Pancreas (tissue), 10 donors: ENCODE measurements around the gene TMIE. TPM values are rescaled to one million over a fixed set of nuclear protein-coding genes. Genes with fewer than 3 reads are reported as not detected.

Source experiments
- ATAC-seq, 4 donors: fragments of 200-7000 bp; cut with Tn5 transposase; one replicate each; pipeline versions ENCODE4 v1.8.0 to v1.9.1; 2020; ENCODE audit warnings: mild to moderate bottlenecking in 4 of 4, moderate library complexity in 4 of 4
- DNase-seq, 6 donors: peaks; one replicate each; pipeline ENCODE4 v3.0.0-alpha.2; 2020
- FAIRE-seq: peaks from 2 replicates; lab custom pipeline; 2012; peaks lifted over from hg19 to GRCh38; lab: Jason Lieb, UNC
- H3K27ac ChIP-seq, 4 donors: fragments of 200-600 bp; sonication (generic); 1 replicate in 3 of 4; 2 replicates in 1 of 4; pipeline versions ENCODE4 v1.5.0 to v1.8.0; 2020
- H3K27me3 ChIP-seq, 4 donors: fragments of 200-600 bp; one replicate each; pipeline ENCODE4 v1.8.0; 2021
- H3K36me3 ChIP-seq, 3 donors: fragments of 200-600 bp; sonication (generic) in 1 of 3; one replicate each; pipeline versions ENCODE4 v1.5.0 to v1.8.0; 2020 to 2021
- H3K4me1 ChIP-seq, 3 donors: fragments of 200-600 bp; one replicate each; pipeline ENCODE4 v1.8.0; 2021
- H3K4me3 ChIP-seq, 4 donors: fragments of 200-600 bp; sonication (generic) in 2 of 4; one replicate each; pipeline versions ENCODE4 v1.5.0 to v1.8.0; 2020 to 2021
- H3K9me3 ChIP-seq, 4 donors: fragments of 200-600 bp; one replicate each; pipeline ENCODE4 v1.8.0; 2021
- CTCF ChIP-seq, 4 donors: fragments of 200-600 bp; sonication (generic) in 3 of 4; IDR thresholded peaks; one replicate each; pipeline versions ENCODE4 v1.5.0 to v1.8.0; 2021; ENCODE audit warnings: antibody characterized with exemption in 4 of 4
- WGBS, 2 donors: extraction: QIAGEN DNeasy Blood & Tissue Kit; methylation state at CpG; one replicate each; pipeline ENCODE4 v1.1.7; 2013; 5-methylcytosine and 5-hydroxymethylcytosine counted together
- intact Hi-C, 3 donors: fragments of 100-400 bp; cut with DNase I; formaldehyde crosslinking; loops; one replicate each; pipeline versions ENCODE4 v1.11.1 to v1.14.2; 2022
- polyA plus RNA-seq, 2 donors: library from polyadenylated mRNA; stranded (reverse); fragments of 200-250 nt; gene quantifications; one replicate each; pipeline ENCODE4 v1.2.3, GENCODE V29; 2013
- total RNA-seq, 6 donors: library from RNA; stranded (reverse); fragmentation: NEBNext Ultra II Directional in 4 of 6; extraction: Animal tissue kit (Norgen Biotek cat#: 25700) in 4 of 6; gene quantifications; one replicate each; pipeline versions ENCODE4 v1.2.1 to v1.2.4, GENCODE V29; 2021 to 2023
- donor health status: healthy with polysubstance abuse.
- donor health status: DM: no; HTN: no; CAD: no; lungs with moderate emphysema.
- donor health status: DM: no; HTN: no; CAD: no.
- donor health status: control.
- donor health status: control.
- donor health status: Bipolar disorder and iron deficiency.
- donor health status: DM: yes; HTN: yes; CAD: no.
- donor health status: DM: no; HTN: no; CAD: no.
- donor health status: DM: no; HTN: no; CAD: no.
- donor health status: DM: yes; HTN: yes; CAD: no.

Gene TMIE
- total and polyA plus RNA-seq, 8 donors: 0.08 to 0.52 (median 0.14) TPM; not detected in 1

GRCh38 chr3:46666453-46666845, 34.7 kb upstream of the TMIE start:
- 42% methylated on average over 7 of the region's 7 CpGs for WGBS, 2 donors
- intact Hi-C loops: no loop called here
- Histone ChIP-seq H3K27ac (no peak overlapping the region), H3K36me3 (peaks cover 0 to 3% (median 0%) of the 10 kb centered on the region in 3 donors), H3K4me1 (peaks cover 0 to 7% (median 3%) of the 10 kb centered on the region in 3 donors), H3K9me3 (no peaks in the 10 kb centered on the region), H3K4me3 (no peak overlapping the region), H3K27me3 (no peaks in the 10 kb centered on the region)
- no peak for TF ChIP-seq CTCF (IDR thresholded peaks at IDR 0.05)
- FAIRE-seq (no peak), DNase-seq (peak in 4 of 6 donors; percentile 16 to 44 (median 30)), ATAC-seq (peak in 3 of 4 donors; percentile 27 to 54 (median 43))

- Histone ChIP-seq H3K9me3 (no peaks in the 10 kb centered on the region), H3K36me3 (peaks cover 0 to 4% (median 0%) of the 10 kb centered on the region in 3 donors), H3K27me3 (no peaks in the 10 kb centered on the region), H3K27ac (no peak overlapping the region), H3K4me1 (peaks cover 0 to 7% (median 3%) of the 10 kb centered on the region in 3 donors), H3K4me3 (no peak overlapping the region)
- no peak for TF ChIP-seq CTCF (IDR thresholded peaks at IDR 0.05)
- WGBS, 2 donors: 80 to 97% methylated on average over 8 of the region's 8 CpGs
- no peak for FAIRE-seq
- ATAC-seq: no peak
- peak in 5 of 6 donors; percentile 8 to 51 (median 23) for DNase-seq
- intact Hi-C loops: no loop called here
Measured at GRCh38 chr3:46667061-46667621, 34.1 kb upstream of the TMIE start.

GRCh38 chr3:46667657-46668056, 33.5 kb upstream of the TMIE start:
- WGBS, 2 donors: 87 to 90% methylated on average over 9 of the region's 9 CpGs

GRCh38 chr3:46668116-46668515, 33.1 kb upstream of the TMIE start:
- Histone ChIP-seq H3K9me3 (no peaks in the 10 kb centered on the region), H3K4me3 (no peak overlapping the region), H3K27me3 (no peaks in the 10 kb centered on the region), H3K36me3 (peaks cover 0 to 4% (median 0%) of the 10 kb centered on the region in 3 donors), H3K4me1 (peaks cover 0 to 7% (median 3%) of the 10 kb centered on the region in 3 donors), H3K27ac (no peak overlapping the region)
- no peak for FAIRE-seq
- no peak for TF ChIP-seq CTCF (IDR thresholded peaks at IDR 0.05)
- 61 to 67% methylated on average over 8 of the region's 8 CpGs for WGBS, 2 donors
- peak in 2 of 6 donors; percentile 39 to 52 for DNase-seq
- no peak for ATAC-seq
- intact Hi-C loops: no loop called here

More at GRCh38 chr3:46667657-46668056, 33.5 kb upstream of the TMIE start:
- Histone ChIP-seq H3K4me3 (no peak overlapping the region), H3K9me3 (no peaks in the 10 kb centered on the region), H3K4me1 (peaks cover 0 to 7% (median 3%) of the 10 kb centered on the region in 3 donors), H3K27me3 (no peaks in the 10 kb centered on the region), H3K36me3 (peaks cover 0 to 4% (median 0%) of the 10 kb centered on the region in 3 donors), H3K27ac (no peak overlapping the region)
- TF ChIP-seq CTCF (IDR thresholded peaks at IDR 0.05): no peak
- intact Hi-C loops: no loop called here
- ATAC-seq (no peak), DNase-seq (peak in 3 of 6 donors; percentile 13 to 44 (median 33)), FAIRE-seq (no peak)

GRCh38 chr3:46668591-46668990, 32.6 kb upstream of the TMIE start:
- no peak for ATAC-seq
- H3K9me3 ChIP-seq: no peaks in the 10 kb centered on the region
- DNase-seq: peak in 3 of 6 donors; percentile 15 to 40 (median 28)
- no peak overlapping the region for H3K4me3 ChIP-seq
- no peaks in the 10 kb centered on the region for H3K27me3 ChIP-seq
- no peak overlapping the region for H3K27ac ChIP-seq
- 68 to 69% methylated on average over 2 of the region's 2 CpGs for WGBS, 2 donors
- no peak for FAIRE-seq
- peaks cover 0 to 4% (median 0%) of the 10 kb centered on the region in 3 donors for H3K36me3 ChIP-seq
- intact Hi-C loops: no loop called here
- peaks cover 0 to 7% (median 3%) of the 10 kb centered on the region in 3 donors for H3K4me1 ChIP-seq
- no peak for TF ChIP-seq CTCF (IDR thresholded peaks at IDR 0.05)
